Measurements from ENCODE around the gene SGSH. TPM values are rescaled to one million over a fixed set of nuclear protein-coding genes. Genes with fewer than 3 reads are reported as not detected.

SGSH gene
- total RNA-seq, 1 donor from 2014 or later: 64.8 TPM

DNA sequence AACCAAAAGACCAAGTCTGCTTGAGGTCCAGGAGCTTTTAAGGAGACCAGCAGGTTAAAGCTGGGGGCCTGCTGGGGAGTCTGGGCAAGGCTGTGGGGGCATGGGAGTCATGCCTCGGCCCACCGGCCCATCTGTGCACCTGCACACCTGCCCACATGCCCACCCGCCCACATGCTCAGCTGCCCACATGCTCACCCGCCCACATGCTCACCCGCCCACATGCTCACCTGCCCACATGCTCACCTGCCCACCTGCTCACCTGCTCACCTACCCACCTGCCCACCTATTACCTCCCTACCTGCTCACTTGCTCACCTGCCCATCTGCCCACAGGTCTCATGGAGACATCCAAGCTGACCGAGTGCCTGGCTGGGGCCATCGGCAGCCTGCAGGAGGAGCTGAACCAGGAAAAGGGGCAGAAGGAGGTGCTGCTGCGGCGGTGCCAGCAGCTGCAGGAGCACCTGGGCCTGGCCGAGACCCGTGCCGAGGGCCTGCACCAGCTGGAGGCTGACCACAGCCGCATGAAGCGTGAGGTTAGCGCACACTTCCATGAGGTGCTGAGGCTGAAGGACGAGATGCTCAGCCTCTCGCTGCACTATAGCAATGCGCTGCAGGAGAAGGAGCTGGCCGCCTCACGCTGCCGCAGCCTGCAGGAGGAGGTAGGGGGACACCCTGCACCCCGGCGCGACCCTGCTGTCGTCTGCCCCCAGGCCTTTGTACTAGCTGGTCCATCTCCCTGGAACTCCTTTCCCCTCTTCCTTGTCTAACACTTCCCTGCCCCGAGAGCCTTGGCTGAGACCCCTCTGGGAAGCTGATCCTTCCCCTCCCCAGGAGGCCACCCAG, 36.3 kb downstream of the SGSH start:
- DNase-seq (ENCODE audit: low spot score): no peak

DNA sequence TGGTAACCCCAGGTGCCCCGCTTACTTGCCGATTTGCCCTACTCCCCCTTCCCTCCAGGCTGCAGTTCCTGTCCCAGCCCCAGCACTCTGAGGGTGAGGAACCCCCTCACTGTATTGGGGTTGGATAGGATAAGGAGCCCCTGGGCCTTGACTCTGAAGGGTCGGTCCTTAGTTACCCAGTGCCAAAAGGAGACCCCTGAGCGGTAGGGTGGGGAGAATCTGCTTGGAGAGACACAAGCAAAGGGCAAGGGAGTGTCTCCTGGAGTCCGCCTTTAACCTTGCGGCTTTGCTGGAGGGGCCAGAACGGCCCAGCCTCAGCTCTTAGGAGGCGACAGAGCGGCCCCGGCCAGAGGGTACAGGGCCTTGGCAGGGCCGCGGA, 37.3 kb downstream of the SGSH start:
- DNase-seq (ENCODE audit: low spot score): no peak

DNA sequence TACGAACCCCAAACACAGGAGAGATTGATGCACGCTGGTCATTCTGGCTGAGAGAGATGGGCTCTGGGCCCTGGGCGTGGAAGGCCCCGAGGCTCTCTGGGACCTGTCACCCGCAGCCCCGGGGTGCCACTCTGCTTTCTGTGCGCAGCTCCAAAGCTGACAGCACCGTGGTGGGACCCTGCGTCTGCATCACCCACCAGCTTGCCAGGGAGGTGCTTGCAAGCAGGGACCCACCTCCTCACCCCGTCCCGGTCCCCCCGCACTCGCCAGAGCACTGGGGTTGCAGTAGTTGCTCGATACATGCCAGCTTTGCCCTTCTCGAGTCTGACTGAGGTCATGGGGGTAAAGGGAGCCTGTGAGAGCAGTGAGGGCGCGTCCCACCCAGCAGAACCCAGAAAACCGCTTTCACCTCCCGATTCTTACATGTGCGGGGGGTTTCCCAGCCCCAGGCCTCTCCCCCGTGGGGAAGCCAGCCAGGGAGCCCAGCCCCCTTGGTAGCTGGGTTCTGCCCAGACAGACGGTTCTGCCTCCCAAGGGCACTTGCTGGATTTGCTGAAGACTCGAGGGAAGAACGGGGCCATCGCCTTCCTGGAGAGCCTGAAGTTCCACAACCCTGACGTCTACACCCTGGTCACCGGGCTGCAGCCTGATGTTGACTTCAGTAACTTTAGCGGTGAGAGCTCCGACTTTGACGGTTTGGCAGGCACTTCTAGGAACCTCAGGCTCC, 37.9 kb downstream of the SGSH start:
- DNase-seq (ENCODE audit: low spot score): no peak

DNA sequence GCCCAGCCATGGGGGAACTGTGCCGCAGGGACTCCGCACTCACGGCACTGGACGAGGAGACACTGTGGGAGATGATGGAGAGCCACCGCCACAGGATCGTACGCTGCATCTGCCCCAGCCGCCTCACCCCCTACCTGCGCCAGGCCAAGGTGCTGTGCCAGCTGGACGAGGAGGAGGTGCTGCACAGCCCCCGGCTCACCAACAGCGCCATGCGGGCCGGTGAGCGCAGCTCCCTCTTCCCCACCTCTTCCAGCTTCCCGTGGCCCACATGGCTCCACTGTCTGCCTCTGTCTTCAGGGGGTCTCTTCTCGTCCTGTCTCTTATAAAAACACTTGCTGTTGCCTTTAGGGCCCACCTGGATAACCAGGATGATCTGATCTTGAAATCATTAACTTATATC, 38.7 kb downstream of the SGSH start:
- no peak for DNase-seq (ENCODE audit: low spot score)

DNA sequence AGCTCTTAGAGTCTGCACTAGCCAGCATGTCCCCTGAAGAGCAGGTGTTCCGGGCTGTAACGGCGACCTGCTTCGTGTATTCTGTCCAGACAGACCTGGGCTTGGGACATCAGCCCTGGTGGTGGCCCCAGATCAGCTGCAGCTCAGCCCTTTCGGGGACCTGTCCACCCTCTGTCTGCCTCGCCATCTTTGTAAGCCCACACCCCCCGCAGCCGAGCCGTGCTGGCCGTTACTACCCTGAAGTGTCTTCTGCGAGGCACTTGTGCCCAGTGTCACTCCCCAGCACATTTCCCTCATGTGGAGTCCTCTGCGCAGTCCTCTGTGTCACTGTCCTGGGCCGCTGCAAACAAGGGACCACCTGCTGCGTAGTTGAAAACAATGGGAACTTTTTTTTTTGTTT, 39.9 kb downstream of the SGSH start:
- no peak for DNase-seq (ENCODE audit: low spot score)

DNA sequence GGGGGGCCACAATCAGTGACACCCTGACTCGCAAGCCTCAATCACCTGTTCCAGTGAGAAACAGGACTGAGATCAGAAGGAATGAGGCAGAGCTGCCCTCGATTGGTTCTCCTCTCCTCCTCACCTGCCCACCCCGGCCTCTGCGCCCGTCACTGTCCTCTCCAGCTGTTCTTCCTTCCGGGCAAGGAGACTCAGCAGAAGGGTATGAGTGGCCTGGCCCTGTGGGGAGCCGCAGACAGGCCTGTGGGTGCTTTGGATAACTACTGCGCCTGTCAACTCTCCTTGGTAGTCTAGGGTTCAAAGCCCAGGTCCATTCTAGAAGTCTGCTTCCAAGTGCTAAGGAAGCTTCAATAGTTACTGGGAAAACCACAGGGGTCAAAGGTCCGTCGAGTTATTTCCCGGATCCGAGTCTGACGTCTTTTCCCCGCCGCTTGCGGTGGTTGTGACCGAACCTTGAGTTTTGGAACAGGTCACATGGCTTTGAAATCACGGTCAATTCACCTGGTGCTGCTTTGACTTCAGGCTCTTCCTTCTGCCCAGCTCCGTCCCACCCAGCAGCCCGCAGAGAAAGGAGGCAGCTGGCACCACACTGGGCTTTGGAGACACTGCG, 42.0 kb downstream of the SGSH start:
- DNase-seq (ENCODE audit: low spot score): no peak

DNA sequence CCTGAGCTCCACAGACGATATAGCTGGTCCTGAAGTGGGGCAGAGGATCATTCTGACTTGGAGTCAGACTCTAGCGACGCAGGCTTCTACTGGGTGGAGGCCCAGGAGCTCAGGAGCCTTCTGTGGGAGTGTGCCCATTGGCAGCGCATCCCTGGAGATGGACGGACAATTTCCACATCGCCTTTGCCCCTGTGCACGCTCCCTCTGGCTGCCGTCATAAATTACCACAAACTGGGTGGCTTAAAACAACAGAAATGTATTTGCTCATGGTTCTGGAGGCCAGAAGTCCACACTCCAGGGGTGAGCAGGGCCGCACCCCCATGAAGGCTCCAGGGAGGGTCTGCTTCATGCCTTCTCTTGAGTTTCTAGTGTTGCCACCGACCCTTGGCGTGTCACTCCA, 43.4 kb downstream of the SGSH start:
- DNase-seq (ENCODE audit: low spot score): no peak

DNA sequence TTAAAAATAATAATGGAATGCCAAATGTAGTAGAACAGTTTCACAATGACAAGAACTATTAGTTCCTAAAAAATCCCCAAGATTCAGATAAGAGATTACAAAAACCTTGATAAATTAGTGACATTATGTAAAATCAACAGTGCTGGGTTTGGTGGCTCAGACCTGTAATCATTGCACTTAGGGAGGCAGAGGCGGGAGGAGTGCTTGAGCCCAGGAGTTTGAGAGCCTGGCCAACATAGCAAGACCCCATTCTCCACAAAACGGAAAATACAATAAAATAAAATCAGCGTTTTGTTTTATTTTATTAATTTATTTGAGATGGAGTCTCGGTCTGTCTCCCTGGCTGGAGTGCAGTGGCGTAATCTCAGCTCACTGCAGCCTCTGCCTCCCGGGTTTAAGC, 46.2 kb downstream of the SGSH start:
- no peak for DNase-seq (ENCODE audit: low spot score)

DNA sequence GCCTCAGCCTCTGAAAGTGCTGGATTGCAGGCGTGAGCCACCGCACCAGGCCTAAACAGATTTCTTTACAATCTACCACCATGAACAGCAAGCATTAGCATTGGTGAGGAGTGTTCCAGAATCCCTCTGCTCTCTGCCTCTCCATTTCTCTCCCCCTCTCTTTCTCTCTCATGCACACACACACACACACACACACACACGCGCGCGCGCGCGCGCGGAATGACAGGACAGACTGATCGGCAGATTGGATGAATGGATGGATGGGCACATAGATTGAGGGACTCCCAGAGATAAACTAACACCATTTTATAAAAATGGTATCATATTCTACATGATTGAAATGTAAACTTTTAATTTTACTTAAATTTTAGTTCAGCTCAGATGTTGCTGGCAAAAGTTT, 47.0 kb downstream of the SGSH start:
- DNase-seq (ENCODE audit: low spot score): no peak

DNA sequence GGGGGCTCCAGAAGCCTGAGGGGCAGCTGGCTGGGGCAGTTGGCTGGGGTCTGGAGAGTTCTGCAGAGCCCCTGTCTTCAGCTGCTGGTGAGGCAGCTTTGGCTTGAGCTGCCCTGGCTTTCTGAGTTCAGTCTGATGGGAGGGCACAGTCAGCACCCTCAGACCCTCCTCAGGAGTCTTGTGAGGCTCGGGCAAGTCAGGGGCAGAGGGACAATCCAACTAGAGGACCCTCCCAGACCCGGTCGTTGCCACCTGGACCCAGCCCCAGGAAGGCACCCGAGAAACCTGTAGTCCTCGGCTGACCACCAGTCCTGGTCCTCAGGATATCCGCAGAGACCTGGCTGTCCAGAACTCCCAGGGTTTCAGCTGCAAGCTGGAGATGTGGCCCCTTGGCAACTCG, 48.5 kb downstream of the SGSH start:
- no peak for DNase-seq (ENCODE audit: low spot score)

DNA sequence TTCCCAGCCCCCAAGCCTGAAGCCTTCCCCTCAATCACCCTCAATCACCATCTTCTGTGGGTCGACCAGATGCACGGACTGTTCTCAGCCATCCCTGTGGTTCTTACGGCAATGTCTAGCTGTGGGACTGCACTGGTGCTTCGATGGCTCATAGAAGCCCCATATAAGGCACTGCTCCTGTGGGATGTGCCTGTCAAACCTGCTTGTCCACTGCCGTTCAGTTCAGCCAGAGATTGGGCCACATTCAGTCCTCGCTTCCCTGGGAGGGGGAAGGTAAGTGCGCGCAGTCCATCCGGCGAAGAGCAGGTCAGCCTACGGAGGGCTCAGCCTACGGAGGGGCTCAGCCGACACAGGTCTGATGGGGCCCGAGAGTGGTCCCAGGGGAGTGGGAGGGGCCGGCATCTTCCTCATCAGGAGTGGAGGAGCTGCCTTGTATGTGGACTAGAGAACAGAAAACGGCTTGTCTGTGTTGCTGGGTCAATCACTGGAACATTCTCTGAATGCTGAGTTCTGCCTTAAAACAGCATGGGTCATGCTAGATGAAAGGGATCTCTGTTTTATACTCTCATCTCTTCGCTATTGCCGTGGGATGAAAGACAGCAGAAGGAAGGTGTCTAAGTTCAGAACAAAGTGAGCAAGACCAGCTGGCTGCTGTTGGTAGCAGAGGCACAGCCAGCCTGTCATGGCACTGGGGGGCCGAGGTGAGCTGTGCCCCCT, 50.2 kb downstream of the SGSH start, which contains the start of gene CARD14:
CARD14 (plus strand) TSS at position 247 of the 717 bp plus-strand sequence. CDS start 11,409 bp downstream, outside the sequence.
- DNase-seq (ENCODE audit: low spot score): peak; percentile 33

DNA sequence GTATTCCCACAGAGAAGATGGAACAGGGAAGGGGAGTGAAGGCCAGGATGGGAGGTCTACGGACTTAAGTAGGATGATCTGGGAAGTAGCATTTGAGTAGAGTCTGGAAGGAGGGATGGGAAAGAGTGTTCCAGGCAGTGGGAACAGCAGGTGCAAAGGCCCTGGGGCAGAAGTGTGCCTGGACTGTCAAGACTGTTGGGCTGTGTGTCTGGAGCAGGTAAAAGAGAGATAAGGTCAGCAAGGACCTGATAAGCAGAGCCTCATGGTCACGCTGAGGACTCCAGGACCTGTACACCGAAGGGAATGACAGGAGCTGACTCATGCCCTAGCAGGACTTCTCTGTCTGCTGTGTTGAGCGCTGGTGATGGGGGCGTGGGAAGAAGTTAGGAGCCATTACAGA, 51.0 kb downstream of the SGSH start:
- no peak for DNase-seq (ENCODE audit: low spot score)

DNA sequence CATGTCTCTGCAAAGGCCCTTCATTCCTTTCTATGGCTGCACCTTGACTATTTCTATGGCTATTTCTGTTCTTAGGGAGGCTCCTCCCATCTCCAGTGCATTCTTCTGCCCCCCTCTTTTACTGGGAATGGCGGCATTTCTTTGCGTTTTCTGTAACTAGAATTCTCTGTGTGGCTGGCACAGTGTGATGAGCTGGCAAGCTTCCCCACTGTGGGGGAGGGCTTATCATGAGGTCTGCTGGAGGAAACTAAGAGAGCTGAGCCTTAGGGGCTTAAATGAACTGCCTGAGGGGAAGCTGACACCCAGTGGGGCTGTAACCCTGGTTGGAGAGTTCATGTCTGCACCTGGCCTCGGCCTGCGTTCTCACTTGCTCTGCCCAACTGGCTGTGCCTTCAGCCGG, 51.8 kb downstream of the SGSH start:
- no peak for DNase-seq (ENCODE audit: low spot score)

DNA sequence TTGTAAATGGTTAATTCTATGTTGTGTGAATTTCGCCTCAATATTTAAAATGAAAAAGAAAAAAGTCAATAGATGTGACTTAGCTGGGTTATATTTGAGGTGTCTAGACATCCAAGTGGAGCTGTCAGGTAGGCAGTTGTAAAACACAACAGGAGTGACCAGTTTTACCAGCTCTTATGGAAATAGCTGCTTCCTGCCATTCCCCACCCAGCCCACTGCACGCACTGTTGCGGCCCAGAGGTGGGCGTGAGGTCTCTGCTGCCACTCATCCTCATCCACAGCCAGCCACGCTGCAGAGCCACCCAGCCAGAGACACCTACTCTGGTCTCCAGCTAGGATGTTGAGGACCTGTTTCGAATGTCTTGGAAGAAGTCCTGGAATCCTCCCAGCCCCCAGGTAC, 53.7 kb downstream of the SGSH start:
- no peak for DNase-seq (ENCODE audit: low spot score)

DNA sequence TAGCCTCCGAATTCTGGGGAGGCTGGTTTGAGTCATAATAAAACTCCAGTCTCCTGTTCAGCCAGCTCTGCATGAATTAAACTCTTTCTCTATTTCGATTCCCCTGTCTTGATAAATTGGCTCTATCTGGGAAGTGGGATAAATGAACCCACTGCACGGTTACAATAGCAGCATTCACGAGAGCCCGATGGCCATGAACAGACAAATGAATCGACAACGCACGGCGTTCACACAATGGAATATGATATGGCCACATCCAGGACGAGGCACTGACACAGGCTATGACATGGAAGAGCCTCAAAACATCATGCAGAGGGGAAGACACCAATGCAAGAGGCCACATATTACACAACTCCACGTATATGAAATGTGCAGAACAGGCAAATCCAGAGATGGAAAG, 55.9 kb downstream of the SGSH start:
- DNase-seq (ENCODE audit: low spot score): no peak

DNA sequence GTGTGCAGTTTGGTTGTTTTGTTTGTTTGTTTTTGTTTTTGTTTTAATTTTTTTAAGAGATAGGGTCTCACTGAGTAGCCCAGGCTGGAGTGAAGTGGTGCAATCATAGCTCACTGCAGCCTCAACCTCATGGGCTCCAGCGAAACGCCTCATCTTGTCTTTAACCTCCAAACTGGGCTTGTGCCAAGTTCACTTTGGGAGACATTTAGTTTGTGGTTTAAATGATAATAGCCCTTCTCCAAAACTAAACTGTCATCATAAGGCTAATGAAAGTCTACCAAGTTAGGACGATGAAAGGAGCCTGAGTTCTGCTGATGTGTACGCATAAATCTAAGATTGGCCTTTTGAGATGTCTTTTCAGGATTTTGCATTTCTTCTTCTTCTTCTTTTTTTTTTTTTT, 56.8 kb downstream of the SGSH start:
- no peak for DNase-seq (ENCODE audit: low spot score)

DNA sequence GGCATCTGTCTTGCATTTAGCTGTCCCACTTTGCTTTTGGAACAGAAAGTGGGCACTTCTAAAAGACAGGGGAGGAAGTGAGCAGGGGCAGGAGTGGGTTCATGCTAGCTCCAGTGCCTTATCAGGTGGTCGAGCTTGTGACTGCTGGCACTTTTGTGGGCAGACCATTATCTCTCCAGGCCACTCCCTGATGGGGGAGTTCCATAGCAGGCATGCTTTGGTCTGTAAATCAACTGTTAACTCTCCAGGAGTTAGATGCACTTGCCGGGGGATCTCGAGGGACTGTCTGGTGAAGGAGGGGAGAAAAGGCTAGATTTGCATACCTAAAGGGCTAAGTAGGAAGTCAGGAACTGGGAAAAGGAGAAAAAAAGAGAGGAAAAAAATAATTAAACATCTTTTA, 59.6 kb downstream of the SGSH start:
- no peak for DNase-seq (ENCODE audit: low spot score)

Other genes starting within 250 kb of the SGSH start
- 38.4 TPM for gene TBC1D16, start 184.5 kb downstream of the SGSH start, total RNA-seq
- gene CCDC40, start 183.7 kb downstream of the SGSH start, total RNA-seq: 13.5 TPM
- gene GAA, start 118.8 kb downstream of the SGSH start, total RNA-seq: 105 TPM
- 57.9 TPM for gene EIF4A3, start 73.2 kb downstream of the SGSH start, total RNA-seq
- gene CARD14, start 50.3 kb downstream of the SGSH start, total RNA-seq: 0.29 TPM
- gene SLC26A11, start 94 bp upstream of the SGSH start, total RNA-seq: 16.3 TPM
- gene RNF213, start 40.5 kb upstream of the SGSH start, total RNA-seq: 147 TPM
- gene ENDOV, start 194.8 kb upstream of the SGSH start, total RNA-seq: 26.2 TPM